GM18870 (cell line): ENCODE results near the gene DYNLT2.
"Not testable (repeated sequence)": the region's sequence is repeated elsewhere in the genome, so short reads cannot be mapped to it uniquely, and the experiment has no call there.

Source experiments
- ATAC-seq: cut with Tn5 transposase; IDR thresholded peaks from one replicate; pipeline ENCODE4 v1.9.1; 2021; ENCODE audit warnings: moderate library complexity; ENCODE audit not compliant: unreplicated experiment

The DYNLT2 gene

GRCh38 chr6:169701954-169702839 is 49.2 kb downstream of the DYNLT2 start, which contains the start of the genes C6orf120 and WDR27:
C6orf120 (plus strand) TSS chr6:169702126; CDS start chr6:169702460, 334 bp downstream.
WDR27 (minus strand) TSS chr6:169702029; CDS start chr6:169689005, 13,024 bp downstream.
- peak; percentile 88 for ATAC-seq

- ATAC-seq, result peak; percentile 7
Measured at GRCh38 chr6:169701311-169701953, 49.9 kb downstream of the DYNLT2 start.

GRCh38 chr6:169700296-169700695 is 51.1 kb downstream of the DYNLT2 start:
- ATAC-seq, result no peak

- ATAC-seq, result not testable (repeated sequence)
Measured at GRCh38 chr6:169697115-169697514, 54.3 kb downstream of the DYNLT2 start.

GRCh38 chr6:169695131-169695530 is 56.2 kb downstream of the DYNLT2 start:
- ATAC-seq, result no peak

GRCh38 chr6:169692516-169692915 is 58.9 kb downstream of the DYNLT2 start:
- no peak for ATAC-seq

GRCh38 chr6:169691260-169691659 is 60.1 kb downstream of the DYNLT2 start:
- ATAC-seq, result no peak
